GM13977 (cell line): ENCODE results near the gene XCR1.

Source experiments
- DNase-seq: peaks from one replicate; pipeline ENCODE4 v3.0.0; 2012; ENCODE audit warnings: low spot score
- CTCF ChIP-seq: IDR thresholded peaks from 2 replicates; pipeline ENCODE4 v1.5.1; 2012; ENCODE audit warnings: mild to moderate bottlenecking, control low read depth; ENCODE audit not compliant: insufficient read depth; ENCODE audit errors: extremely low read depth, missing control alignments
- in situ Hi-C: fragments of 300-500 bp; cut with MboI; formaldehyde crosslinking; loops from one replicate; pipeline ENCODE4 v1.12.0; 2022; ENCODE audit warnings: low sequenced_read_pairs, low pct_unique_long_range_greater_than_20kb, mixed read lengths, inconsistent platforms; ENCODE audit not compliant: unreplicated experiment

XCR1 gene

DNA sequence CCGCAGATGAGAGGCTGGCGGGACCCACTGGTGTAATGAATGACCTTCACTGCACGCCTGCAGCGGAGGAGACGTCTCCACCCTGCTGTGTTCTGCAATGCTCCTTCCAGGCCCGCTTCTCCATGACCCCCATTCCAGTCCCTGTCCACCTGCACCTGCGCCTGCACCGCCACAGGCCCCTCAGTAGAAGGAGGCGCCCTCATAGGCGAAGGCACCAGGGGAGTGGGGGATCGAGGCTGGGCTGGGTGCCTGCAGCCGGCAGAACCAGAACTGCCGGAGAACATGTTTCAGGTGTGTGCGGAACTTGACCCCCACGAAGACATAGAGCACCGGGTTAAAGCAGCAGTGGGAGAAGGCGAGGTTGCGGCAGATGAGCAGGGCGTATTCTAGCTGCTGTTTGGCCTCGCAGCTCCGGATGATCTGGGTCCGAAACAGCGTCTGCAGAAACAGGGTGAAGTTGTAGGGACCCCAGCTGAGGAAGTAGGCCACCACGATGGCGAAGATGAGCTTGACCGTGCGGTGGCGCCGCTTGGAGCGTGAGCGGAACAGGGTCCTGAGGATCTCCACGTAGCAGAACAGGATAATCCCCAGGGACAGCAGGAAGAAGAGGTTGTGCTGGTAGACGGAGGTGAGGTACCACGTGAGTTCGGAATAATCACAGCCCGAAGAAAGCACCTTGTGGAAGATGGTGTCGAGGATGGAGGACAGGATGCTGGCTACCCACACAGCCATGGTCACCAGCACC is 6.3 kb downstream of the XCR1 start:
- in situ Hi-C loops = no loop called here
- no peak for DNase-seq
- TF ChIP-seq CTCF = no peak

- no peak for DNase-seq
- no peak for TF ChIP-seq CTCF
- in situ Hi-C loops = no loop called here
Measured at GRCh38 chr3:46019707-46020106, 7.6 kb downstream of the XCR1 start.

GRCh38 chr3:46017720-46018119 is 9.6 kb downstream of the XCR1 start:
- DNase-seq = peak; percentile 45
- TF ChIP-seq CTCF = no peak
- in situ Hi-C loops = no loop called here

DNA sequence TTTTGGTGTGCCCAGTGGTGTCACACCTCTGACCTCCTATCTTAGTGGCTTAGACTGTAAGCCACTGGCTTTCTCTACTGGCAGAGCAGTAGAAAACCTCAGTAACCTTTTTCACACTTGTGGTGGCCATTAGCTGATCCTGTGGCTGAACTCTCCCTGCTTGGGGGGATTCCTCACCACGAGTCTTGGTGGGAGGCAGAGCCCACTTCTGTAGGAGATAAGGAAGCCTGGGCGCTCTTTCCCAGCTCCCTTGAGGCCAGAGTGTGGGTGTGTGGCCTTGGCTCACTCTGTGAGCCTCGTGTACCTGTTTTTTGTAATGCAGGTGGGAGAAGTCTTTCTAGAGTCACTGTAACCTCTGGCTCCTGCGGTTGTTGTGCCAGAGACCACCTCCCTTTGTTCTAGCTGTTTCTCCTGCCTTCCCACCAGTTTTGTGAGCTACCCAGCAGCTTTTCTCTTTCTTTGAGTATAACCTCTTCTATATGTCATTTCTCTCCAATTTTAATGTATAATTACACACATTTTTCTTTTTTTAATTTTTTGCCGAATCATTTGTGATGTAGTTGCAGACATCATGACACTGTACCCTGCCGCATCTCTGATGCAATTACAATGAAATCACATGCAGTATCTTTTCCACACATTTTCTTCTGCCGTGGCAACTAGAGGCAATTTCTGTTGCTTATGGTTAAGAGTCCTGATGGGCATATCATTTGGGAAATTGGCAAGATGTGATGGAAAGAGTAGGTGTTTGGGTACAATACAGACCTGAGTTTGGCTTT is 13.8 kb downstream of the XCR1 start:
- in situ Hi-C loops = no loop called here
- no peak for TF ChIP-seq CTCF
- no peak for DNase-seq

- no peak for TF ChIP-seq CTCF
- no peak for DNase-seq
- in situ Hi-C loops = no loop called here
Measured at GRCh38 chr3:46012246-46012645, 15.0 kb downstream of the XCR1 start.

- TF ChIP-seq CTCF = no peak
- in situ Hi-C loops = no loop called here
- DNase-seq = no peak
Measured at GRCh38 chr3:46010519-46011113, 16.7 kb downstream of the XCR1 start.
